Neuron (in vitro differentiated cells): ENCODE data around the gene CPNE2.
"Not testable (repeated sequence)": the region's sequence is repeated elsewhere in the genome, so short reads cannot be mapped to it uniquely, and the experiment has no call there.

Experiments
- H2AFZ ChIP-seq: one replicate; pipeline ENCODE4 v1.6.1; 2013; ENCODE audit warnings: low read depth, mild to moderate bottlenecking, inconsistent platforms, low read length, moderate library complexity
- H3K27me3 ChIP-seq: one replicate; pipeline ENCODE4 v1.6.1; 2013; ENCODE audit warnings: low read length; ENCODE audit not compliant: insufficient read depth
- H3K36me3 ChIP-seq: one replicate; pipeline ENCODE4 v1.6.1; 2013; ENCODE audit warnings: low read length; ENCODE audit not compliant: insufficient read depth
- H3K4me1 ChIP-seq: one replicate; pipeline ENCODE4 v1.6.1; 2013; ENCODE audit warnings: low read length; ENCODE audit not compliant: insufficient read depth
- H3K4me3 ChIP-seq: 2 replicates; pipeline ENCODE4 v1.5.1; 2013; ENCODE audit warnings: mild to moderate bottlenecking, low read length, moderate library complexity
- H3K9me3 ChIP-seq: one replicate; pipeline ENCODE4 v1.6.1; 2013; ENCODE audit warnings: low read length

CPNE2 gene

GRCh38 chr16:57094911-57095310 is 2.5 kb downstream of the CPNE2 start:
- no peaks in the 10 kb centered on the region for H3K9me3 ChIP-seq
- no peak overlapping the region for H2AFZ ChIP-seq
- no peaks in the 10 kb centered on the region for H3K27me3 ChIP-seq
- no peaks in the 10 kb centered on the region for H3K36me3 ChIP-seq
- H3K4me3 ChIP-seq: no peak overlapping the region
- H3K4me1 ChIP-seq: peaks cover 19% of the 10 kb centered on the region

- no peaks in the 10 kb centered on the region for H3K9me3 ChIP-seq
- no peaks in the 10 kb centered on the region for H3K36me3 ChIP-seq
- H2AFZ ChIP-seq: no peak overlapping the region
- no peak overlapping the region for H3K4me3 ChIP-seq
- no peaks in the 10 kb centered on the region for H3K27me3 ChIP-seq
- peaks cover 17% of the 10 kb centered on the region for H3K4me1 ChIP-seq
Measured at GRCh38 chr16:57096192-57096591, 3.8 kb downstream of the CPNE2 start.

- Histone ChIP-seq H3K4me1 (peaks cover 11% of the 10 kb centered on the region), H3K4me3 (no peak overlapping the region), H2AFZ (no peak overlapping the region), H3K27me3 (no peaks in the 10 kb centered on the region), H3K36me3 (no peaks in the 10 kb centered on the region), H3K9me3 (no peaks in the 10 kb centered on the region)
Measured at GRCh38 chr16:57096793-57097192, 4.4 kb downstream of the CPNE2 start.

GRCh38 chr16:57098188-57098841 is 5.9 kb downstream of the CPNE2 start:
- Histone ChIP-seq H3K9me3 (no peaks in the 10 kb centered on the region), H2AFZ (no peak overlapping the region), H3K27me3 (no peaks in the 10 kb centered on the region), H3K4me3 (no peak overlapping the region), H3K4me1 (peaks cover 10% of the 10 kb centered on the region), H3K36me3 (no peaks in the 10 kb centered on the region)

- not testable (repeated sequence) for H3K4me3 ChIP-seq, H3K9me3 ChIP-seq, H3K4me1 ChIP-seq, H3K27me3 ChIP-seq, H2AFZ ChIP-seq, H3K36me3 ChIP-seq
Measured at GRCh38 chr16:57099965-57100364, 7.6 kb downstream of the CPNE2 start.

- no peaks in the 10 kb centered on the region for H3K27me3 ChIP-seq
- H3K36me3 ChIP-seq: no peaks in the 10 kb centered on the region
- H3K4me1 ChIP-seq: peaks cover 6% of the 10 kb centered on the region
- no peaks in the 10 kb centered on the region for H3K9me3 ChIP-seq
- H3K4me3 ChIP-seq: no peak overlapping the region
- no peak overlapping the region for H2AFZ ChIP-seq
Measured at GRCh38 chr16:57100445-57100844, 8.1 kb downstream of the CPNE2 start.

GRCh38 chr16:57102888-57103851 is 10.8 kb downstream of the CPNE2 start:
- Histone ChIP-seq H3K36me3 (no peaks in the 10 kb centered on the region), H2AFZ (no peak overlapping the region), H3K4me3 (no peak overlapping the region), H3K4me1 (peaks cover 6% of the 10 kb centered on the region), H3K27me3 (no peaks in the 10 kb centered on the region), H3K9me3 (no peaks in the 10 kb centered on the region)

GRCh38 chr16:57104706-57105105 is 12.3 kb downstream of the CPNE2 start:
- Histone ChIP-seq H3K36me3 (no peaks in the 10 kb centered on the region), H3K4me3 (no peak overlapping the region), H3K4me1 (peaks cover 6% of the 10 kb centered on the region), H2AFZ (no peak overlapping the region), H3K27me3 (no peaks in the 10 kb centered on the region), H3K9me3 (no peaks in the 10 kb centered on the region)

- no peaks in the 10 kb centered on the region for H3K27me3 ChIP-seq
- no peak overlapping the region for H2AFZ ChIP-seq
- no peaks in the 10 kb centered on the region for H3K36me3 ChIP-seq
- peaks cover 6% of the 10 kb centered on the region for H3K4me1 ChIP-seq
- H3K4me3 ChIP-seq: no peak overlapping the region
- no peaks in the 10 kb centered on the region for H3K9me3 ChIP-seq
Measured at GRCh38 chr16:57105184-57105583, 12.8 kb downstream of the CPNE2 start.

- no peak overlapping the region for H3K4me3 ChIP-seq
- no peaks in the 10 kb centered on the region for H3K9me3 ChIP-seq
- no peaks in the 10 kb centered on the region for H3K27me3 ChIP-seq
- H3K36me3 ChIP-seq: no peaks in the 10 kb centered on the region
- no peak overlapping the region for H2AFZ ChIP-seq
- H3K4me1 ChIP-seq: peaks cover 6% of the 10 kb centered on the region
Measured at GRCh38 chr16:57106767-57107166, 14.4 kb downstream of the CPNE2 start.

GRCh38 chr16:57107321-57107922 is 15.0 kb downstream of the CPNE2 start:
- Histone ChIP-seq H3K9me3 (no peaks in the 10 kb centered on the region), H3K4me3 (no peak overlapping the region), H2AFZ (no peak overlapping the region), H3K27me3 (no peaks in the 10 kb centered on the region), H3K4me1 (peaks cover 6% of the 10 kb centered on the region), H3K36me3 (no peaks in the 10 kb centered on the region)

- H3K4me1 ChIP-seq: peaks cover 2% of the 10 kb centered on the region
- no peaks in the 10 kb centered on the region for H3K9me3 ChIP-seq
- H3K4me3 ChIP-seq: no peak overlapping the region
- no peaks in the 10 kb centered on the region for H3K36me3 ChIP-seq
- H2AFZ ChIP-seq: no peak overlapping the region
- H3K27me3 ChIP-seq: no peaks in the 10 kb centered on the region
Measured at GRCh38 chr16:57108432-57108831, 16.0 kb downstream of the CPNE2 start.
